Smooth muscle cell of the umbilical artery (primary cell): ENCODE data around the gene CITED2. TPM values are rescaled to one million over a fixed set of nuclear protein-coding genes. Genes with fewer than 3 reads are reported as not detected.

Experiments used
- total RNA-seq: library from RNA; depleted of rRNA; stranded (reverse); fragments of >200 nt; gene quantifications from 2 replicates; pipeline ENCODE4 v1.2.3, GENCODE V29; 2014

CITED2 gene, protein sequence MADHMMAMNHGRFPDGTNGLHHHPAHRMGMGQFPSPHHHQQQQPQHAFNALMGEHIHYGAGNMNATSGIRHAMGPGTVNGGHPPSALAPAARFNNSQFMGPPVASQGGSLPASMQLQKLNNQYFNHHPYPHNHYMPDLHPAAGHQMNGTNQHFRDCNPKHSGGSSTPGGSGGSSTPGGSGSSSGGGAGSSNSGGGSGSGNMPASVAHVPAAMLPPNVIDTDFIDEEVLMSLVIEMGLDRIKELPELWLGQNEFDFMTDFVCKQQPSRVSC
- total RNA-seq: 14.6 and 33.5 TPM in 2 replicates

DNA sequence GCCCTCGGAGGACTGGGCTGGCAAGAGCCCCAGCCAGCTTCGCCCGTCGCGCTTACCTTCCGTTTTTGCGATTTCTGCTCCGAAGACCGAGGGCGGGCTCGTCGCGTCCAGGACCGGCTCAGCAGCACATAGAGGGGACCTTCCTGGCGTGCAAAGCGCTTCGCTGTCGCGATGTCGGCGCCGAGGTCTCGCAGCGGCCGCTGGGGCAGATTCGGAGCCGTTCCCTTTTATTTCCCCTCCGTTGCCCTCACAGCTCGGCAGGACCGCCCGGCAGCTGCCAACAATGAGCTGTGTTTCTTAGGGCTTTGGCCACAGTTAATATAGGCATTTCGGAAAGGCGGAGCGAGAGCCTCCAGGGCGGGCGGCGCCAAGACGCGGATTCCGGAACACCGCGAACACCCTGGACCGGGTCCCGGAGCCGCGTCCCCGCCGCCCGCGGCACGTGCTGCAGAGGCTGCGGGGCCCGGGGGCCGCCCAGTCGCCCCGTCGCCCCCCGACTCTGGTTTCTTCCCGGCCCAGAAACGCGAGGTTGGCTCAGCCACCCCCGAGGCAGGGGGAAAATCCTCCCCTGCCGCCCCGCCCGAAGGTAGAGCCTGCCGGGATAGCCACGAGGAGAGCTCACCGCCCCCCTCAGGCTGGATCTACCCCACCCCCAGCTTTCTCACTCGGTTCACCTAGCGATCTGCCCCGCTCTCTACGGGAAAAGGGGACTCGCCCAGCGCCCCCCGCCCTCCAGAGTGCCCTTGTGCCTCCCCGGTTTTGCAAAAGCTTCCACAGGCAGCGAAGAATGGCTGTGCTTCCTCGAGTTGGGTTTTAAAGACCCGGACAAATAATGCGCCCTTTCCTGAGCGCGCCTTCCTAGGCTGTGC is at the start of gene CITED2:
TSS of gene CITED2 (minus strand) at position 292 of the 869 bp plus-strand sequence. CDS start 704 bp downstream, outside the sequence.

Other genes with a start within 250 kb of the CITED2 start
- gene HECA, start 239.6 kb downstream of the CITED2 start, total RNA-seq: 7.1 and 8.9 TPM in 2 replicates
- 0.05 TPM in 1 of 2 replicates, not detected in the other for gene TXLNB, start 82.7 kb downstream of the CITED2 start, total RNA-seq